Measurements from ENCODE around the gene MPDZ.

The MPDZ gene

DNA sequence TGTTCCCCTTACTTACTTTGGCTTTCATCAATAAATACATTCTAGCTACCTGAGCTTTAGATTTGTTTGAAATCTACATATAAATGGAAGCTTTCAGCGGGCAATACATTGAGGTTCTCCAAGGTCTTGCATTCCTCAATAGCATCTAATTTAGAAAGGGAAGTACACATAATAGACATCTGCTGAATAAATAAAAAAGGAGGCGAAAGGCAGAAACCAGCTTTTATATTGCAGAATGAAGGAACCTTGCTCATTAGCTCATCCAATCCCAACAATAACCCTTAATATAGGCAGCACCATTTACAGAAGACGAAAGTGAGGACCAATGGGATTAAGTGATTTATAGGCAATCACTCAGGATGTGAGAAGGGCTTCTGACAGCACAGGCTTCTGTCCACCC lies 147.5 kb downstream of the MPDZ start:
- DNase-seq (ENCODE audit: low read depth), result no peak

DNA sequence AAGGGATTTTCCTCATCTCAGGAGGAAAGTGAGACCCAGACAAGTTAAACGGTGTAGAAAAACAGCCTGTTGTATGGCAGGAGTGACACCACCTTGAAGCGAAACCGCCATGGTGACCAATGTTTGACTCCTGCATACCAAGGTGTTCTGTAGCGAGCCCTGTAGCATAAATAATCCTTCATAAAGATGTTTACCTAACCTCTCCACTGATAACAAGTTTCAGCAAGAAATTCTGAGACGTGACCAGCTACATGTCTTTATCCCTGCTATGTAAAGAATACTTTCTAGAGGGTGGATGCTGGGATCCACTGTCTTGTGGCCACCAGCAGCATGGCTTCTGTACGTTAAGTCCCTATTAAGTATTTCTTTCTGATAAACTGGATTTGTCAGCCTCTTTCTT lies 148.1 kb downstream of the MPDZ start:
- DNase-seq (ENCODE audit: low read depth), result no peak

DNA sequence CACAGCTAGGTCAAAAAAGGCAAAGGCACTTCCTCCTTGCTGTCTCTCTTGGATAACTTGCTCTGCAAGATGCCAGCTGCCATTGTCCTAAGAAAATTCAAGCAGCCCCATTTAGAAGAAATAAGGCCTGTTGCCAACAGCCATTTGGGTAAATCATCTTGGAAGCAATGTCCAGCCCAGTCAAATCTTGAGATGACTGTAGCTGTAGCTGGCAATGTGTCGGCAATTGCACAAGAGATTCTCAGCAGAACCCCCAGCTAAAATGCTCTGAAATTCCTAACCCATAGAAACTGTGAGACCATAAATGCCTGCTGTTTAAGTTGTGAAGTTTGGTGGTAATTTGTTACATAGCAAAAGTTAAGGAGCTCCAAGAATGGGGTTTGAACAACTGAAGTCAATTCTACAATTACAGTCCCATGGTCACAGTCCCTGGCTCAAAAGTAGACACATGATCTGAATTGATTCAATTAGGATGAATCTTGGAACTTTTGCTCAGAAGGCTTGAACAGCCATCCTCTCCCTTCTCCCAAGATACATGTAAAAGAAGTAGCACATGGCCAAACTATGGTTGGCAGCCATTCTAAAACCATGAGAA lies 151.1 kb downstream of the MPDZ start:
- DNase-seq (ENCODE audit: low read depth), result no peak

DNA sequence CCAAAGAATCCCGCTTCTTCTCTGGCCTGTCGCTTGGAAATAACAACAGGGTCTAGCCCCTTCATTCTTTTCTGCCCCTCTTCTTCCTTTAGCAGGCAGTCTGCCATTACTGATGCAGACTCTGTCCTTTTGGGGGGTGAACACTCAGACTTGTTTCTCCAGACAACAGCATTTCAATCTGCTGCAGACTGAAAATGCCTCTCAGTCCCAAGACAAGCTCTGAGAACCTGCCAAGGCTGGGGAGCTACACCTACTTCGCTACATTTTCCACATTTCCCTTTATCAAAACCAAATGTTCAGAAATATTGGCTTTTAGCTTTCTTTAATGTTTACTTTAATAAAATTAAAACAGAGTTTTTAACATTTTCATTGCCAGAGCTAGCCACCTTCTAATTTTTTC lies 152.4 kb downstream of the MPDZ start:
- DNase-seq (ENCODE audit: low read depth), result no peak

DNA sequence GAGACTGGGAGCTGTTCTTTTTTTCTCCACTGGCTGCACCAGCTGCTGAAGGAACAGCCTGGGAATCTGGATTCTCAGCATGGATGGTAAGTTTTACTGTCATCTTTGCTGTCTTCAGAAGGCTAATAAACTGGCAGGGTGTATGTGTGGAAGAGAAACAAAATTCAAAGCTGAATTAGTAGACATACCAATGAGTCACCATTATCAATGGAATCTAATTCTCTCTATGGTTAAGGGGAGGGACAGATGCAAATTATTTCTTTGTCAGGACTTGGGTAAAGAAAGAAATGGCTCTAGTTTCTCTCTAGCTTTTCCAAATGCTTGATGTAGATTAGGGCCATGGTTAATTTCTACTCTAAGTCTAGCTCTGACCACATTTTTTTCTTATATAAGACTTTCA lies 154.2 kb downstream of the MPDZ start:
- no peak for DNase-seq (ENCODE audit: low read depth)

DNA sequence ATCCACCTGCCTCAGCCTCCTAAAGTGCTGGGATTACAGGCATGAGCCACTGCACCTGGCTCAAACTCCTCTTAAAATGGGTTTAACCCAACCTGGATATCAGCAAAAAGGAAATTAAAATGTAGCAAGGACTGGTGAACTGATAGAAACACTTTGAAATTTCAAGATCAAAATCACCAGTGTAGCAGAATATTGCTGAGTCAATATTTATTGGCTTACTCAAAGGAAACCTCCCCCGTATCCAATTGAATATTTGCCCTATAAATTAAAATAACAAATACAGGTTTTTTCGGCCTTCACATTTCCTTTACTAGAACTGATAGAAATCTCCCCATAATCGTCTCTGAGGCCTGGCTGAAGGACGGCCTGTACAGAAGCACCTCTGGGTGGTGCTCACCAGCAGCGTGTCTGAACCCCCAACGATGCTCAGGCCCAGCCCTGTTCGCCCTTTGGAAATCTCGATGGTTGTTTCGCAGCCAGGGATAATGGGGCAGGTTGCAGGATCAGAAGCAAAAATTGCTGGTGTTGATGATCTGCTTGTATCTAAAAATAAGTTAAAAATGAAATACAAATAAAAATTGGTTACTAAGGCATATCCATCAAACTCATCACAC lies 156.6 kb downstream of the MPDZ start:
- DNase-seq (ENCODE audit: low read depth), result no peak

DNA sequence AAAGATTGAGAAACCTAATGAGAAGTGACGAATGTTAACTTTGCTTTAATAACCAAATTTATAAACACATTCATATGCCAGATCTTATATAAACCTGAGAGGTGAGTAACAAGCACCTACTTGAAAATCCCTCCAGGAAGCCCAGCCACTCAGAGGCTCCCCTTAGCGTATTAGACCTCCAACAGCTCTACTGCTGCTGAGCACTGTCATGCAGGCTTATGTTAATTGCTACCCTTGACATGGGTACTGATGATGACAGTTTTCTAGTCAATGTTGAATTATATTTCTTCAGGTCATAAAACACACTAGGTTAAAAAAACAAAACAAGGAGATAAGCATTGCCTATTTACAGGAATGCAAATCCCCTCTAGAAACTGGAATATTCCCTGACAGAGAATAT lies 161.2 kb downstream of the MPDZ start:
- DNase-seq (ENCODE audit: low read depth), result no peak

DNA sequence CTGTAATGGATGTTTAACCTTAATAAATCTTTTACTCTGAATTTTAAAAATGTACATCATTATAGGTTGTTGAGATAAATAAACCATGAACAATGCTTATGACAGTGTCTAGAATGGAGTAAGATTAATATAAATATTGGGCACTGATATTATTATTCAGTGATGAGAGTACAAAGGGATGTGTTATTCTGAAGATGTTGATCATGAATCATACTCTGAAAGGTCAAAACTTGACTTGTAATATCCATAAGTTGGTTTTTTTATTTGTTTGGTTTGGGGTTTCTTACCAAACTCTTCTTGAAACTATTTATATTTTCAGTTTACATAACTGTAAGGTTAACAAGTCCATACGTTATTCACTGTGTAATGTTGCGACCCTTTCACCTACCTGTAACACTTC lies 163.2 kb downstream of the MPDZ start:
- no peak for DNase-seq (ENCODE audit: low read depth)

DNA sequence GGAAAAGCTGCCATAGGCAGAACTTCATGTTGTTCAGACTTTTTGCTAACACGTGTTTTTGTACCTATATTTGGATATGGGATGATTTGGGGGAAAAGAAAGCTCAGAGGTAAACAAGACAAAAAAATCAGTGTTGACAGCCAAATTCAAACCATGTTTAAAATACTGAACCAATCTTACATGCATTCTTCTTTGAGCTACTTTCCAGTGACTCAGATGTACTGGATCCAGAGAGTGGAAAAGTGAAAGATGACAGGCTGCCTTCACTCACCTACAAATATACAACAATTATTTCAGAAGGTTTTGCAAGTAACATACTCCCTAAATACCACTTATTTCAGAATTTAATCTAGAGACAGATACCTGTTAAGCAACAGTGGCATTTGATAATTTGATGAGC lies 165.7 kb downstream of the MPDZ start:
- no peak for DNase-seq (ENCODE audit: low read depth)

DNA sequence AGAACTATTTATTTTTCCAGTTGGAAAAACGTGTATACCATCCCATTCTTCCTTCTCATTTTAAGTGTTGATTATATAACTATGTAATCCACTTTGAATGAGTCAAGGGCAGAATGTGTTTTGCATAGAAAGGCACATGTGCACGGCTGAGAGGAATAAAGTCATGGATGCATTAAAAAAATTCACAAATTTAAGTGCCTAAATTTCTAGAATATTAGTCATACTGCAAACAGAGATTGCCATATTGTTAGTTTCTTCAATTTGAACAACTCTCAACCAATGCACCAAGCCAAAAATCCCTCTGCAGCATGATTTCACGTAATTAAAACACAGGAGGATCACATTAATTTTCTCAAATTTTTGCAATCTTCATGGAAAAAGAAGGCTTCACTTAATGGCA lies 166.3 kb downstream of the MPDZ start:
- DNase-seq (ENCODE audit: low read depth), result no peak

DNA sequence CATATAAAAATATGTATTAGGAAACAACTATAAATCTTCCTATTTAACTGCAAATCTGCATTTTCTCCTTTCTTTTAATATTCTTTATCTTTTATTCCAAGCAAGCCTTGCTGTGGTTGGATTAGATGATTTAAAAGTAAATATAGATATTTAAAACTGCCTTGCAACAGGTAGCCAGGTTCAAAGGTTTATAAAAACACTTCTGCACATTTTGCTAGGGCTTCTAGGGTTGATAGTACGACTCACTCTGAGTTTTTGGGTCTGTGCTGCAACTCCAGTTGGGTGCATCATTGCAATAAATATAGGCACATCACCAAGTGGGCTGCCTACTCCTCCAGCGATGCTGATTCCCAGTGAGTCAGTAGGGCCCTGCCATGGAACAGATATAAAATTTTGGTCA lies 167.7 kb downstream of the MPDZ start:
- DNase-seq (ENCODE audit: low read depth), result no peak

DNA sequence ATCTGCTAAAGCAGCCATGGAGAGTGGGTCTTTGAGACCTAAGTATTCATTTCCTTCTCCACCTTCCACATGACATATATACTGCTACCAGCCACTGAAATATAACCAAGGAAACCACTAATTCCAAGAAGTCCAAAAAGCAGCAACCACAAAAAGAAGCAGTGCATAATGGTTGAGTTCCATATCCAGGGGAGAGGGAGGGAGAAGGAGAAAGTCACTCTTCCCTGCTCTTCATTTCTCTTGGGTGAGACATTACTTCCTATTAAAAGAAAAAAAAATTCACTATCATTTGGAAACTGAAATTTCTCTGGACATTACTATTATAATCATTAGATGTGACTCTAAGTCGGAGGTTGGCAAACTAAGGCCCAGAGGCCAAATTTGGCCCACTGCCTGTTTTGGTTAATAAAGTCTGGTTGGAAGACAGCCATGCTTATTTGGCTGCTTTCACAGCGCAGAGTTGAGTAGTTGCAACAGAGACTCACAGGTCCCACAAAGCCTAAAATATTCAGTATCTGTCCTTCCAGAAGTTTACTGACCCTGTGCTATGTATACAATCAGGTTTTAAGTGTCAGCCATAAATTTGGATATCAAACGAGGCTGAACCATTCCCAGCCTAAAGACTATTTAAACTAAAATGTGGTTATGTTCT lies 168.6 kb downstream of the MPDZ start:
- DNase-seq (ENCODE audit: low read depth), result no peak

DNA sequence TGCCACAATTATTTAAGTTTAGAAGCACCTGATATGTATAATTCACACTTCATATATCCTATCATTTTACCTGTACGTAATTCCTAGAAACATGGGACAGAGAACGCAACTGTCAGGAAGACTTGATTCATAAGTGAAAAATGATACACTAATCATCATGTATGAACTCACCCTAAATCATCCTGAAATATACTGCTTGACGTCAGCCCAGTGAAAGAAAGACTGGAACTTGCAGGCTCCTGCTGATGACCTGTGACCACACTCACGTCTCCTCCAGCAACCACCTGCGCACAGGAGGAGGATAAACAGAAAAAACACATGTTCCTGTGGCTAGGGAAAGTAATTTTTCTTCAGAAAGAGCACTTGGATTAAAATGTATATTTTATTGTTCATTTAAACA lies 169.7 kb downstream of the MPDZ start:
- no peak for DNase-seq (ENCODE audit: low read depth)

DNA sequence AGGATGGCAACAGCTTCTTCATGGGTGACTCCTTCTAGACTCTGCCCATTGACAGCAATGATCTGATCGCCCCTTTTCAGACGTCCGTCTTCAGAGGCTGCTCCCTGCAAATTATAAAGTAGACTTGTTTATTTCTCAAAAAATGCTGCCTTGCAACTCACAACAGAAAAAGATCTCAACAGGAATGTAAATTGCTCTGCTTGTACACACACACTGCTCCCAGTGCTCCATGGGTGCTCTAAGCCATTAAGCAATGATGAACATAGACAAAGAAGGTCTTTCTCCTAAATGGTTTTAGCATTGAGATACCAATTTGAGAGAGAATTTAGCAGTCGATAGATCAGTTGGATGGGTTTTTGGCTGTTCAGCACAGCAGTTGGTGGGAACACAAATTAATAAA lies 172.5 kb downstream of the MPDZ start:
- DNase-seq (ENCODE audit: low read depth), result no peak

DNA sequence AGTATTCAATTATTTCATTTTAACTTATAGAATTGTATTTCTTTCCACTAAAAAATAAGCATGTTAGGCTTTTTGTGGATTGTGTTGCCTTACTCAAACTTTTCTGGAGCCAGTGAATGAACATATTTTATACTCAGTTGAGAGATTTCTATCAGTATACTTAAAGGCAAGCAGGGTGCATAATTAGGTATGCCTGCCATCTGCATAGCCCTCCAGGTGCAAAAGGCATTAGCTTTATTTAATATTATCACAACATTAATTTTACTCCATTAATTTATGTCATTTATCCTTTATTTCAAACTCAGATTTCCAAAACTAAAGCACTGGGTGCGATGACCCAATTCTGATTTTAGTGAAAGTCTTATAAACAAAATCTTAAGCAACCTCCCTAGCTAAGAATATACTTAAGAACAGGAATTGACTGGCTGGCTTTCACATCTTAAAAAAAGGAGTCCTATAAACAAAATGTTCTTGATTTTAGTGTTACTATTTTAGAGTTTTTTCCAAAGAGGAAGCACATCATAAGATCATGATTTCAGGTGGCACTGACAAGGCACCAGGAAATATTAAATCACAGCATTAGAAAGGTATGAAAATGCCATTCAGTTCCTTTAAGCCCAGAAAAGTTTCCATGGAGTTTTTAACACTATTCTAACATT lies 178.4 kb downstream of the MPDZ start:
- no peak for DNase-seq (ENCODE audit: low read depth)

DNA sequence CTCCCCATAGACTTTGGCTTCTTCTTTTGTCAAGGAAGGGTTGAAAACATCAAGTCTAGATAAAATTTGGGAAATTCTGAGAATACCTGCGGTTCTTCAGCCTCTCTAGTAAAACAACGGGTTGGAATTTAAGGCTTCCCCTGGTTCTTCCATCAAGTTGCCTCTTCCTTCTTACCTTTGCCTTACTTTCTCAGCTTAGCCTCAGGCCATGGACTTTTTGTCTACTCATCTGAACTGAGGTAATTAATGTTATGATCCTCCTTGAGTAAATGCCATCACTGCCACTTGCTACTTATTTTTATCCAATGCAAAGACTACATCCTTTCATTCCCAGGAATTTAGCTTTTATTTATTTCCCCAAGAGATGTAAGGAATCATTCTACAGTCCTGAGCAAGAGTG lies 184.4 kb downstream of the MPDZ start:
- DNase-seq (ENCODE audit: low read depth), result no peak

DNA sequence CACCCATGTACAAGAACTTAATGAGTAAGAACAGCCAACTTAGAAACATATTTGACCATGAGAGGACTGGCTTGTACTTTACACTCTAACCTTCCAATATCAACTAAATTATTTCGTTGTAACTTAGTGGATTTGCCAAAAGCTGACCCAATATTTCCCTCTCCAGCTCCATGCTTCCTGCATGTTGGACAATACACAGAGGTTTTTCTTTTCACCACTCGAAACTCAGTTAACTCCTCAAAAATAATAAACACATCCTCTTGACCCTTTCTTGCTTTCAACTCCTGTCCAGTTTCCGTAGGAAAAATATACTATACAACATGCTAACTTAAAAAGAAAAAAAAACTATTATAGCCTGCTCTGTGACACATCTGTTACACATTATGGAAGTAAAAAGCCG lies 188.9 kb downstream of the MPDZ start:
- DNase-seq (ENCODE audit: low read depth), result no peak

DNA sequence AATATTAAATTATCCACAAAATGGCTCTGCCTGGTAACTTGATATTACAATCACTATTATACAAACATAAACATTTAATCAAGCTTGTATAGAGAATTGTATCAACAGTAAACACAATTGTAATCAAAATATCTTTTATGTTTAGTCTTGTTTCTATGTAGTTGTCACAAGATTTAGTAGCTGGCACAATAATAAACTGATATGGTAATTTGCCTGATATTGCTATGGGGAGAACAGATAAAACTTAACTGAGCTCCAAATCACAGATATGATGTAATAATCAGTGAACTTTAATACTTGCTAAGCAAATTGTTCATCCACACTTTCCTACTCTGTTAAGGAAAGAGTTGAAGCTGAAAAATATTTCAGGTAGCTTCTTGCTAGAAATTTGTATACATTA lies 189.8 kb downstream of the MPDZ start:
- DNase-seq (ENCODE audit: low read depth), result no peak

DNA sequence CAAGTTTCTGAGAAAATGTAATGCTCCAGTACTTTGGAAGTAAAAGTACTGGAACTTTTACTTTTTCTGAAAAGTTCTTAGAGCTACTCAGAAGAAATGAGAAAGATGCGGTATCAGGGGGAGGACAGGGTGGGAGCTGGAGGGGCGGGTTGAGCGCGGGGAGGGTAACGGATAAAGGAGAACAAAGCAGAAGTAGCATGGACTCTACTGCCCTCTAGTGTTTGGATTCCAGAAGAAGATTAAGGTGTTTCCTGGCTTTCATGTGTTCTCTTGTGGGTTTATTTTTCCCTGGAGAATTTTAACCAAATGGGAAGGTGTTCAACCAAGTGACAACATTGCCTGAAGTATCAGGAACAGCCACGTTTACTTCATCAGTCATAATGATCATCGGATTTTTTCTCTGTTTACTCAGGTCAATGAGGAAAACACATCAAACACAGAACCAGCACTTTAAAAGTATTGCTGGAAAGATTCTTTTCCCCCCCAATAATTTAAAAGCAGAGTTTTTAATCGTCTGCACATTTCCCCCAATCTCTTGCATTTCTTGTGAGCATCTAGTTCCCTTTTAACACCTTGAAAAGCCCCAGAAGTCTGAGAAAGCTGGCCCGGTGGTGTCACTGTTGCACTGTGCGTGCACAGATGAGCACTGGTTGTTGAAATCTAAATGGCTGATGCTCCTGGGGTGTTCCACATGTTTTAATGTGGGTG lies 190.6 kb downstream of the MPDZ start:
- no peak for DNase-seq (ENCODE audit: low read depth)

DNA sequence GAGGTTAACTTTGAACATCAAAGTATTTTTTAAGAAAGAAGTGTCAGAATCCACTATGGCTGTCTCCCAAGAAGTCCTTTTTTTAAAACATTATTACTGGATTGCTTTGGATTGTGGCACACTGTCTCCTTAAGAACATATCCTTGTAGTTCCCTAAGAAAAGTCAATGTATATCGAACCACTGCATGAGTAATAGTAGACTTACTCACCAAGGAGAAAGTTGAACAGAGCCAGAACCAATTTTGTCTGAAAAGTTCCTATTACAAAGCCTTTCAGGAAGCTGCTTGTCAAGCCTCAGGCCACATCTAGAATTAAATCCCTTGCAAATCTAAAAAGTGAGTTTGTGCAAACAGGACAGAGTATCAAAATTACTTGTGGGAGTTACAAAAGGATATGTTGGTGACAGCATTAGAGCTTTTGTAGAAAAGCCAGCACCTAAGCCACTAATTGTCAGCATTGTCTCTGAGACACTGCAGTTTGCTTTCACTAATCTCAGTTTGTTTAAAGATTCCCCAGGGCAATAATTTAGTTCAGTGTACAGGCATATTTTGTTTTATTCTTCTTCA lies 195.4 kb downstream of the MPDZ start:
- DNase-seq (ENCODE audit: low read depth), result no peak

DNA sequence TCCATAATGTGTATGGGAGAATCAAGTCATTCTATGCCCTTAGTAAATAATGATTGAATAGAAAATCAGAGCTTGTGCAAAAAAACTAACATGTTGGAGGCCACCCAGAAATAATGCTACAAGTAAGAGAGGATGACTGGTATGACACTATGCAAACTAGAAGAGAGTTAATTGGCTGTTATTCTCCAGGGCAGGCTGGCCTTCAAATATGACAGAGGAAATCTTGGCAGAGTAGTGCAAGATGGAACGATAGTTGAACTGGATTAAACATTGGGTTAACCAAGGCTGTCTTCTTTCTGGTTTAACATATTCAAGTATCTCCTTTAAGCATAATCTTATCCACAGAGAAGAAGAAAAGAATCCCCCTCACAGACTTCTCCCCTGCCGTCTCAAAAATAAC lies 196.1 kb downstream of the MPDZ start:
- DNase-seq (ENCODE audit: low read depth), result no peak

DNA sequence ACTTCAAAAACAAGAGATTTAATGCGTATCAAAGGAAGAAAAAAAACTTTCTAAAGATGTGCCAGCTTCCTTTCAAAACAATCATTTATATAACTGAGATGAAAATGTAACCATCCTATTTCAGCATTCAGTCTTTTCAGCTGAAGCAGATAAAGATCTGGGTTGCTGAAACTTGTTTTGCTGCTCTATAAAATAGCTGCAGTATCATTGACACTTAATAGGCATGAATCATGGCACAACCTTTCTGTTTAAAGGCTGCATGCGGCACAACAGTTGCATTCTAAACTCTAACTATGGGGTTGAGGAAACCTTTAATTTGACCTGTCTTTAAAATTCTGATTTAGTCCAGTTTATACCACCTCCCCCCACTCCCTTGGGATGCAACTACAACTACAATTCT lies 196.7 kb downstream of the MPDZ start:
- DNase-seq (ENCODE audit: low read depth), result no peak

DNA sequence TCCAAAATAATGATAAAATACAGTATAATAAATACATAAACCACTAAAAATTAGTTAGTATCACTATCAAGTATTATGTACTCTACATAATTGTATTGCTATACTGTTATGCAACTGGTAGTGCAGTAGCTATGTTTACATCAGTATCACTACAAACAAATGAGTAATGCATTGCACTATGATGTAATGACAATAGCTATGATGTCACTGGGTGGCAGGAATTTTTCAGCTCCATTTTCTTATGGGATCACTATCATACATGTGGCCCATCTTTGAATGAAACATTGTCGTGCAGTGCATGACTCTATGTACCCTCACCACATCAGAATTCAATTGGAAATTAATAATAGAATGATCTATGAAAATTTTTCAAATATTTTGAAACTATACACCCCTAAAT lies 201.3 kb downstream of the MPDZ start:
- DNase-seq (ENCODE audit: low read depth), result no peak

Measured in stimulated activated CD4-positive, alpha-beta T cell treated with anti-CD3 and anti-CD28 coated beads, Interleukin-2, amount 100 ng/mL, for 4 hours (primary cell).